Right ventricle myocardium inferior (tissue), 1 donor: ENCODE measurements around the gene IL4I1. TPM values are rescaled to one million over a fixed set of nuclear protein-coding genes. Genes with fewer than 3 reads are reported as not detected.

Experiments used
- ATAC-seq: fragments of 200-7000 bp; cut with Tn5 transposase; one replicate; pipeline ENCODE4 v1.9.1; 2020; ENCODE audit warnings: mild to moderate bottlenecking, moderate library complexity
- DNase-seq: peaks from one replicate; pipeline ENCODE4 v3.0.0; 2021; ENCODE audit errors: missing footprints
- intact Hi-C: fragments of 100-400 bp; cut with DNase I; formaldehyde crosslinking; loops from one replicate; pipeline ENCODE4 v1.11.0; 2022
- total RNA-seq: library from RNA; stranded (reverse); fragmentation: NEBNext Ultra II Directional; extraction: Animal tissue kit (Norgen Biotek cat#: 25700); gene quantifications from one replicate; pipeline ENCODE4 v1.2.1, GENCODE V29; 2021
- donor health status: DM: no; HTN: yes; CAD: no; lungs with severe emphysema.

IL4I1 gene
- total RNA-seq, 1 donor from 2014 or later: 0.30 TPM

DNA sequence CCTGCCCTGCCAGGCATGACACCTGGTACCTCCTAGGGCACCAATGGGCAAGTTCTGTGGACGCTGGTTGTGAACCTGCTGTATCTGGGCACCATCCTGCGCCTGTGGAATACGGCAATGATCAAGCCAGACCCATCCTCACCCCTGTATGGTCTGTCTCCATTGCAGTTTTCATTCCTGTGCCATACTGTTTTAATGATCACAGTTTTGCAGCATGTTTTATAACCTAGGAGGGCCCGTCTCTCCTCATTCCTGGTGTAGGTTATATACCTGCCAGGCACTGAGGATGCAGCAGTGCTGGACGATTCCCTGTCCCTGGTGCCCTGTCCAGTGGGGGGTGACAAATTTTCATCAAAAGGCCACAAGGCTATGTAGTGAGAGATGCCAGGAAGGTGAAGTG is 13.6 kb downstream of the IL4I1 start:
- intact Hi-C loops: no loop called here
- DNase-seq (no peak), ATAC-seq (no peak)

DNA sequence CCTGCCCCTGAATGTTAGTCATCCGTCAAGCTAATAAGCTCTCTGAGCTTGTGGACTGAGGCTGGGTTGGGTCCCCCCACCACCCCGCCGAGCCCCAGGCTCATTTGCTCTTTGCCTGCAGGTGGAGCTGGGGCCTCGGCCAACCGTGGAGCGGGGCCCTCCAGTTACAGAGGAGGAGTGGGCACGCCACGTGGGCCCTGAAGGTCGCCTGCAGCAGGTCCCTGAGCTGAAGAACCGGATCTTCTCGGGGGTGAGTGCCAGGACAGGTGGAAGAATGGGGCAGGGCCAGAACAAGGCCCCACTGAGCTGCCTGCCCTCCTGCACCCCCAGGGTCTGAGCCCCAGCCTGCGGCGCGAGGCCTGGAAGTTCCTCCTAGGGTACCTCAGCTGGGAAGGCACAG is 14.0 kb downstream of the IL4I1 start:
- intact Hi-C loops: no loop called here
- ATAC-seq (no peak), DNase-seq (no peak)

DNA sequence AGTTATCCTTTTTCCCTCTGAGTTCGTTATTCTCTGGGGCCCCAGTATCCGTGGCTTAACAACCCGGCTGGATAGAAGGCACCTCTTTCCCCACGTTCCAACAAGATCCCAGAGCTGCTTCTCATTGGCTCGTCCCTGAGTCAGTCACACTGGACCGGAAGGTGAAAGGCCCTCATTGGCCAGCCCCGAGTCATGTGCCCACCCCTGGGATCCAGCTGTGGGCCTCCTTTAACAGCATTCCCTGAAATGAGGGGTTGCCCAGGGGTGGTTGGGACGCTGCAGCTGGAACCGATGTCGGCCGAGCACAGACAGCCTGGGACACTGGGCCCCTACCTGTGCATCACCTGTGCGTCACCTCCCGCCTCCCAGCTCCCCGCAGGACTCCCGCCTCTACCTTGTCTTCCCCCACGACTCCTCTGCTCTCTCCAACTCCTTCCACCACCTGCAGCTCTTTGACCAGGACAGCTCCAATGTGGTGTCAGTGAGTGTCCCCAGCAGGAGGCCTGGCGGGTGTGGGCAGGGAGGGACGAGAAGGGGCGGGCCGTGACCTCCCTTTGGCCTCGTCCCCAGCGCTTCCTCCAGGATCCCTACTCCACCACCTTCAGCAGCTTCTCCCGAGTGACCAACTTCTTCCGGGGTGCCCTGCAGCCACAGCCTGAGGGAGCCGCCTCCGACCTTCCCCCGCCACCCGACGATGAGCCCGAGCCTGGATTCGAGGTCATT is 14.9 kb downstream of the IL4I1 start:
- intact Hi-C loops: no loop called here
- no peak for DNase-seq
- ATAC-seq: no peak

DNA sequence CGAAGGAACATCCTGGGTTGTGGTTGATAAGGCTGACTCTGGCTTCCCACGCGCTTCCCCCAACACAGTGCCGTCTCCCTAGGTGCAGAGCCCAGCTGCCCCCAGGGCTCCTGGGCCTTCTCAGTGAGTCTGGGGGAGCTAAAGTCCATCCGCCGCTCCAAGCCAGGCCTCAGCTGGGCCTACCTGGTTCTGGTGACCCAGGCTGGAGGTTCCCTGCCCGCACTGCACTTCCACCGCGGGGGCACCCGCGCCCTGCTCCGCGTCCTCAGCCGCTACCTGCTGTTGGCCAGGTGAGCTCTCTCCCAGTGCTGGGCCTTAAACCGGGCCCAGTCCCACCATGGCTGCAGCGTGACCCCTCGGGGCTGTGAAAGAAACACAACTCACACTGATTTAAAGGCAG is 15.5 kb downstream of the IL4I1 start:
- DNase-seq: no peak
- no peak for ATAC-seq
- intact Hi-C loops: no loop called here

DNA sequence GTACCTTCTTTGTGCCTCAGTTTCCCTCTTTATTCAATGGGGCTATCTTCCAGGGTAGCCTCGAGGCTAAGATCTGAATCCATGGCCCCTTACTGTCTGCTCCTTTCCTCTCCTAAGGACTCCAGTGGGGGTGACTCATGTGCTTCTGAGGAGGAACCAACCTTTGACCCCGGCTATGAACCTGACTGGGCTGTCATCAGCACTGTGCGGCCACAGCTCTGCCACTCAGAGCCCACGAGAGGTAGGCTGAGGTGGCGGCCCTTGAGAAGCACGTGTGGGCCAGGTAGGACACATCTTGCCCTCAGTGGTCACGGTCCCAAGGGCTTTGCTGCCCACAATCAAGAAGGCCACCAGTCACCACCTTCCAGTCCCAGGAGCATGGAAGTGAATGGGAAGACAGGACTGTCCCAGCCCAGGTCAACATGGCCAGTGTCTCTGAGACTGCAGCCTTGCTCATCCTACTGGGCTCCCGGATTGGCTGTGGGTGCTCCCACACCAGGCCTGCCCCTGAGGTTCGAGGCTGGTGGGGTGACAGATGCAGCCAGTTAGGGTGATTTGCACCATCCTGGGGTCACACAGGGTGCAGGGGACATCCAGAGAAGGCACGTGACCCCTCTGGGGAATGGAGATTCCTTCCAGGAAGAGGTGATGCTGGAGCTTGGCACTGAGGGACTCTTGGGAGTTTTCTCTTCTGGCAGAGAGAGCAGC is 16.4 kb downstream of the IL4I1 start:
- DNase-seq (no peak), ATAC-seq (no peak)
- intact Hi-C loops: no loop called here

DNA sequence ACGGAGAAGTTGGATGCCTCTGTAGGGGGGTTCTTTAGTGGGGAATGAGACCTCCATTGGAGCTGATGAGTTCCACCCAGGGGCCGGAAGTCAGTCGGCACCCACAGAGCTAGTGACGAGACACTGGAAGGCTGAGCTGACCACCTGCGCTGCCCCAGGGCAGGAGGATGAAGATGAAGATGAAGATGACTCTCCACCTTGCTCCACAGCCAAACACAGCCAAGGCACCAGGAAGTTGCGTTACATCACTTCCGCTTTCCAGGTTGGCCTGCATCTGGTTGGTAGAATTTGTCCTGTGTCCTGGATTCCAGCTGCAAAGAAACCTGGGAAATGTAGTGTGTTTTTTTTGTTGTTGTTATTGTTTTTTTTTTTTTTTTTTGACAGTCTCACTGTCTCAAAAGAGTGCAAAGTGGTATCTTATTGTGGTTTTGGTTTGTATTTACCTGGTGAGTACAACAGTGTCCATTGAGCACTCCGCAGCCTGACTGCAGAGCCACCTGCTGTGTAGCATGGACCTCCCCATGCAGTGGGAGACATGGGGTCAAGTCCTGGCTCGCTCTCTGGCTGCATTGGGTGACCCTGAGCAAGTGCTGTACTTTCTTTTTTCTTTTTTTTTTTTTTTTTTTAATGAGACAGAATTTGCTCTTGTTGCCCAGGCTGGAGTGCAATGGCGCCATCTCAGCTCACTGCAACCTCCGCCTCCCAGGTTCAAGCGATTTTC is 17.3 kb downstream of the IL4I1 start:
- DNase-seq: no peak
- no peak for ATAC-seq
- intact Hi-C loops: loop anchor here (5.0 to 10.0 kb wide), 2 partner anchors 202 to 385 kb away; partner anchors contain the start of genes PRMT1 and RPS11

DNA sequence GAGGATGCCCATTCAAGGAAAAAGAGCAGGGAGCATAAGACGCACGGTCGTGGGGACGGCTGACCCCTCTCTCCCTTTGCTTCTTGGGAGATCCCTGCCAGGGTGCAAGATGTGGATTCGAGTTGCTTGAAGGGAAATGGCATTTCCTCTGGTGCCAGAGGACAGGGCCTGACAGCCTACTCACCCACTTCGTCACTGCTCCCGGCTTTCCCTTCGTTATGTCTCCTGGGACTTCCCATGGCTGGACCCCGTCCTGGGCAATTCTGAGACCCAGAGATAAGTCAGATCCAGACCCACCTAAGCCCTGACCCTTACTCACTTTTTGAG is 18.0 kb downstream of the IL4I1 start:
- intact Hi-C loops: loop anchor here (5.0 to 10.0 kb wide), 2 partner anchors 201 to 384 kb away; partner anchors contain the start of genes PRMT1 and RPS11
- DNase-seq (no peak), ATAC-seq (no peak)

DNA sequence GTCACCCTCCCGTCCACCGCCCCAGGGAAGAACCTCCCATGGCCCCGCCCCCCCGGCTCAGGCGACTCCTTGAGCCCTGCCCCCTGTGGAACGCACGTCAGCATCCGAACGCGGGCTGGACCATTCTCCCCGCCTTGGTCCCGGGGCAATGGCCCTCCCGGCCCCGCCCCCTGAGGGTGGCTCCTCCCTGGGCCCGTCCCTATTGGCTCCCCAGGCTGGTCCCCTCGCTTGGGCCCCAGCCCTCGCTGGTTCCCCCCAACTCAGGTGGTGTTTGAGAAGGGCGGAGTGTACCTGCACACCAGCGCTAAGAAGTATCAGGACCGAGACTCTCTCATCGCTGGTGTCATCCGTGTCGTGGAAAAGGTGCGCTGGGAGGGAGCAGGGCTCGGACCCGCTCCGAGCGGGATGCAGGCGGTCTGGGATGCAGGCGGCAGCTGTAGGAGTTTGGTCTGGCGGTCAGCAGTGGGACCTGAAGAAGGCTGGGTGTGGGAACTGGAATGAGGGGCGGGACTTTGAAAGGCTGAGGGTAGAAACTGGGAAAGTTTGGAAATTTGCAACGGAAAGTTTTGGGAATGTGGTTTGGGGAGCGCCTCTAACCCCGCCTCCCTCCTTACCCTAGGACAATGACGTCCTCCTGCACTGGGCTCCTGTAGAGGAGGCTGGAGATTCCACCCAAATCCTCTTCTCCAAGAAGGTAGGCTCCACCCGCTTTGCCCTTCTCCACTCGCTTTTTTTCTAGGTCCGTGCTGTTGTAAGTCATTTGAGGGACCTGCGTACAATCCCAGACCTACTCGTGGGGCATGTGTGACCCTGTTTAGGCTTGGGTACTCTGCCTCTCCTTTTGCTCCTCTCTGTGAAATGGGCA is 18.6 kb downstream of the IL4I1 start:
- DNase-seq (peak; percentile 100), ATAC-seq (peak; percentile 75)
- intact Hi-C loops: loop anchor here (1.0 to 10.0 kb wide), 4 partner anchors 61 to 383 kb away; partner anchors contain the start of genes PRMT1 and RPS11

DNA sequence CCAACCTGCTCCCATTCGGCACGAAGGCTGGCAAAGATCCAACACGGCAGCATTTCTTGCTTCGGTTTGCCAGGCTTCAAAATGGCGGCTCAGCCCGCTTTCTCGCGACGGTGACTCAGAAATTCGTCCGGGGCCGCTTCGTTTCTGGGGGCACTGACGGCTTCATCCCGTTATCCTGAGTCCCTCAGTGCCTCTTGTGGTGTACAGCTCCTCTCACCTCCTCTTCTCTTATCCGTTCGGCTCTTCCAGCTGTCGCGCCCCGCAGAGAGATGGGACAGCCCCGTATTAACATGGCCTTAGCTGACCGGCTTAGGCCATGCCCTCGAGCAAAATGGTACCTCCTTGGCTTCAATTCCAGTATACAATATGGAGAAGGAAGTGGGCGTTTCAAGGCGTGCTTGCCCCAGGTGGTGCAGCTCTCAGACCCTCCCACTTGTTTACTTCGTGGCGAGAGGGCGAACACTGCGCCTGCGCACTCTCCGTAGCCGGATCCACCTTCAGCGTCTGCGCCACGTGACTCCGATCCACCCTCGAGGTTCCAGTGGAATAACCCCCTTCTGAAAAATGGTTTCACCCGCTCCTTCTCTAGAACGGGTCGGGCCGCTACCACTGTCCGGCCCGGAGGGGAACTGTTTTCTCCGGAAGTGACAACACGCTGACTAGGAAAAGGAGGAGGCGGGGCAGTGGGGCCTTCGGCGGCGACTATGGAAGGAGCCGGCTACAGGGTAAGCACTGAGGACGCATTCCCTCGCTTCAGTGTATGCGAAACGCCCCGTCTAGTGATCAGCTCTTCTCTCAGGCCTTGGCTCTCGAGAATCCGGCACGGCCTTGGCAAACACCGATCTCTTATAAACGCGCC is 19.4 kb downstream of the IL4I1 start, which contains the start of the genes AKT1S1 and TBC1D17:
Gene AKT1S1, minus strand, starts transcription at position 336 of the 859 bp plus-strand sequence. CDS start 4,060 bp downstream, outside the sequence.
Gene TBC1D17, plus strand, starts transcription at position 683 of the 859 bp plus-strand sequence. Its CDS starts 22 bp downstream, at position 705.
- ATAC-seq (peak; percentile 83), DNase-seq (peak; percentile 99)
- intact Hi-C loops: loop anchor here (1.0 to 10.0 kb wide), 4 partner anchors 60 to 382 kb away; partner anchors contain the start of genes PRMT1 and RPS11

DNA sequence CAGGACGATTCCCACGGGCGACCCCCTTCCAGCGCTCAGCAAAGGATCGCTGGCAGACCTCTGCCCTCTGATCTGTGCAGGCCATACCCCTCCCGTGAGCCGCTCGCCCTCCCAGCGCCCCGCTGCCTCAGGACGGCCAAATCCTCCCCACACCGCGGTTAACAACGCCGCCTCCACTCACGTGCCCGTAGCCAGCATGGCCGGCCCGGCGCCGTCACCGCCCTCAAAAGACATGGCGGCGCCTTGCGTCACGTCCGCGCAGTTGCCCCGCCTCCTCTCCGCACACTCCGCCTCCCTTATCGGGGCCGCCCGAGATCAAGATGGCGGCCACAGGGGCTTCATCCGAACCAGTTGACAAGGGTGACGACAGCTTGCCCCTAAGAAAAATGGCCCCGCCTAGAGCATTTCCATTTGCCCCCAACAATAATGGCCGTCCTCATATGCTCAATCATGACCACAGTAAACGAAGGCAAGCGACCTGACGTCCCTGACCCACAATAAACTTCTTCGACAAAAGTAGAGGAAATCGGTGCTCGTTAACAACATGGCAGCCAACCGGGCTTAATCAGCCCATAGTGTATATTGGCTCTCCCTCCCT is 20.2 kb downstream of the IL4I1 start:
- ATAC-seq: peak; percentile 77
- intact Hi-C loops: loop anchor here (1.0 to 10.0 kb wide), 4 partner anchors 60 to 382 kb away; partner anchors contain the start of genes PRMT1 and RPS11
- peak; percentile 99 for DNase-seq

DNA sequence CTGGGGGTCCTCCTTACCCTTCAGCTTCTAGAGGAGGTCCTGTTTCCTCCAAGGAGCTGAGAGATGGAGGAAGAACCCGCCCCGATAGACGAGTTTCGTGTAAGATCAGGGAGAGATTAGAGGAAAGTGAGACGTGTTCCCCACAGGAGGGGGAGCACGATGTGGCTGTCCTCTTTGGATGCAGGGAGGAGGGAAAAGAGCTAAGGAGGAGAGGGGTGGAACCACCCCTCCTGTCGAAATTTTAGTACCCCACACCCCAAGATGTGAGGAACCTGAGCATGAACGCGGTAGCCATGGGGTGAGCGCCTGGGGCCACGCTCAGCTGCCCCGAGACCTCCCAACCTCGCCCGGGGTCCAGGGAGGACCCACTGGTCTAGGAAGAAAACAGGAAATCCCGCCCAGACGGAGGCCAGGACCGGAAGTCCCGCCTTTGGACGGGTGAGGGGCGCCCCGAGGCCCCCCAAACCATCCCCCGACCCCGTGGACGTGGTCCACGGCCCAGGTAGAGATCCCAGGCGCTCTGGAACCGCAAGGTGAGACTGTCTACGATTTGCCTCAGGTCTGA is 20.7 kb downstream of the IL4I1 start:
- ATAC-seq (peak; percentile 5), DNase-seq (peak; percentile 86)
- intact Hi-C loops: loop anchor here (2.0 to 10.0 kb wide), 3 partner anchors 59 to 381 kb away; partner anchors contain the start of genes PRMT1 and RPS11

DNA sequence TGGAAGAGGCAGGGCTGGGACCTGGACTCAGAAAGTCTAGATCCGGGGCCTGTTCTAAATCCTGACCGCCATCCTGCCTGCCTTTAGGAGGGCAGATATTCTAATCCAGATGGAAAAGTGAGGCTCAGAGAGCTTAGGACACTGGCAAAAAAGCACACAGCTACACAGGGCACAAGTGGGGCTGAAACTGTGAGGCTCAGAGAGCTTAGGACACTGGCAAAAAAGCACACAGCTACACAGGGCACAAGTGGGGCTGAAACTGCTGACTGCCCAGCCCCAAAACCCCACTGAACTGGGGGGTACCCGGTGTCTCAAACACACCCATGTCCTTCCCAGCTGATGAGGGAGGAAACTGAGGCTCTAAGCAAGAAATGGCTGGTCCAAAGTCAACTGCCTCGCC is 21.5 kb downstream of the IL4I1 start:
- intact Hi-C loops: loop anchor here (5.0 to 10.0 kb wide), 2 partner anchors 198 to 380 kb away; partner anchors contain the start of genes PRMT1 and RPS11
- no peak for ATAC-seq
- no peak for DNase-seq

DNA sequence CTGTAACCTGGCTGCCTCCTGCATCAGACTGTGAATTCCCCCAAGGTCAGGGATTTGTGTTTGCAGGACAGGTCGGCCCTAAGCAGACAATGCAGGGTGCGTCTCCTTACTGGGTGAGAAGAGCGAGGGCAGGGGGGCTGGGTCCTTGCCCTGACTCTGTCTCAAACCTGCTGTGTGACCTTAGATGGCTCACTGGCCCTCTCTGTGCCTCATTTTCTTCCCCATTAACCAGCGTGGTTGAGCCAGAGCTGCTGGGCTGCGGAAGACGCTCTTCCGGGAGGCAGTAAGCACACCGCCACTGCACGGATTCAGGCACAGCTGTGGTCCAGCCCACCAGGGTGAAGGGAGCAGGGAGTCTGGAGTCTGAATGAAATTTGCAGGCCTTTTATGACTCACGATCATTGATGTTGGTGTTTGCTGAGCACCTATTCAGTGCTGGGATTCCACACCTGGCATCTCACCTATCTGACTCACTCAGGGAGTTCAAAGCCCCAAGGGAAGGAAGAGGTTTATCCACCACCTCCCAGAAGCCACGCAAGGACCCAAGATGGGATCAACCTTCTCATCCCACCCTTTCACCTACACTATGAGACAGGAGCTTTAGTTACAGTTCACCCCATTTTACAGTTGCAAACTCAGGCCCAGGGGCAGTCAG is 22.1 kb downstream of the IL4I1 start:
- intact Hi-C loops: loop anchor here (5.0 to 10.0 kb wide), 2 partner anchors 197 to 380 kb away; partner anchors contain the start of genes PRMT1 and RPS11
- ATAC-seq: no peak
- no peak for DNase-seq

DNA sequence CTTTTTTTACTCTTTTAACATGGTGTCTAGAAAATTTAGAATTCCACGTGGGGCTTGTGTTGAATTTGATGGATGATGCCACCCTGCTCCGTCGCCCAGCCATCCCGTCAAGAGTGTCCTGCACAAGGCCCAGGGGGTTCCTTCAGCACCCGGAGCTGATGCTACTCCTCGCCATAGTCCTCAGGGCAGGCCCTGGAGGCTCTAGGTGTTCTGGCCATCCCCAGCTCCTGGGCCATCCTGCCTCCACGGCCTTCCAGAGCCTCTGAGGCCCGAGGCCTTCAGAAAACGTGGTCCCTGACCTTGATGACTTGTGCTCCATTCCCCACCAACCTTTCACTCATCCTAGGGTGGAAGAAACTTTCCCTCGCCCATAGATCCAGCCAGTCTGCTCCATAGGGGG is 22.9 kb downstream of the IL4I1 start:
- intact Hi-C loops: loop anchor here (10.0 kb wide), 1 partner anchor 379 kb away; the partner anchor contains the start of gene RPS11
- ATAC-seq: no peak
- no peak for DNase-seq

DNA sequence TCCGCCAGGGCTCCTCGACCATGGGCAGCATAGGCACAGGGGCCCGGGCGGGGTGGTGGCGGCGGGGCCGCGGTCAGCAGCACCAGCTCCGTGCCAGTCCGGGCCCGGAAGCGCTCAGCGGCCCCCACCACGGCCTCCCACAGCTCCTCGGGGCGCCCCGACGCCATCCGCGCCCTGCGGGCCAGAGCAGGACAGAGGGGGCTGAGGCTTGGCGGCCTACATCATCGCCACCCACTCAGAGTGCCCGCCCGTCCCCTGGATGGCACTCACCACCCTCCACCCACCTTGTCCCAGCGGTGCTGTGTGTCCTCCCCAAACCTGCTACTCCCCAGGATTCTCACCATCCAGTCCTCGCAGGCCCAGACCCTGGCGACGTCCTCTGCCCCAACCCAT is 23.6 kb downstream of the IL4I1 start:
- DNase-seq: no peak
- ATAC-seq: no peak
- intact Hi-C loops: loop anchor here (10.0 kb wide), 1 partner anchor 378 kb away; the partner anchor contains the start of gene RPS11
